SU-DHL-6 (cell line): Measurements from ENCODE around the gene KRTAP10-4.

Experiments
- H2AFZ ChIP-seq: fragments of 200-600 bp; sonication (generic); 2 replicates; pipeline ENCODE4 v1.6.1; 2014; ENCODE audit warnings: low read depth, mild to moderate bottlenecking, moderate library complexity, mixed read lengths, antibody characterized with exemption, low read length; ENCODE audit not compliant: severe bottlenecking
- H3F3A ChIP-seq: fragments of 200-600 bp; shearing (Covaris generic); 2 replicates; pipeline ENCODE4 v1.6.0; 2016; ENCODE audit warnings: antibody characterized with exemption, mild to moderate bottlenecking; ENCODE audit not compliant: insufficient read depth
- H3K27ac ChIP-seq: fragments of 200-600 bp; sonication (generic); 2 replicates; pipeline ENCODE4 v1.5.1; 2016; ENCODE audit warnings: low read depth, mild to moderate bottlenecking, low read length, moderate library complexity, mixed read lengths
- H3K27me3 ChIP-seq: fragments of 200-600 bp; sonication (generic), shearing (Covaris generic); 2 replicates; pipeline ENCODE4 v1.6.0; 2014; ENCODE audit warnings: mild to moderate bottlenecking, low read length
- H3K36me3 ChIP-seq: fragments of 200-600 bp; sonication (generic); 2 replicates; pipeline ENCODE4 v1.6.1; 2014; ENCODE audit warnings: mild to moderate bottlenecking, low read length, mixed read lengths
- H3K4me2 ChIP-seq: fragments of 300-600, 200-600 bp; shearing (Covaris generic), sonication (generic); 2 replicates; pipeline ENCODE4 v1.6.0; 2014; ENCODE audit warnings: low read length, low read depth, mild to moderate bottlenecking; ENCODE audit not compliant: poor library complexity, severe bottlenecking
- H3K4me3 ChIP-seq: fragments of 200-600 bp; sonication (generic); 2 replicates; pipeline ENCODE4 v1.5.1; 2014; ENCODE audit warnings: antibody characterized with exemption, low read length, mild to moderate bottlenecking, mixed read lengths; ENCODE audit not compliant: insufficient read depth, poor library complexity, severe bottlenecking
- H3K79me2 ChIP-seq: fragments of 200-600 bp; sonication (generic); 2 replicates; pipeline ENCODE4 v1.6.1; 2014; ENCODE audit warnings: mild to moderate bottlenecking, low read length, moderate library complexity; ENCODE audit not compliant: insufficient read depth
- H3K9ac ChIP-seq: fragments of 200-600 bp; sonication (generic); 2 replicates; pipeline ENCODE4 v1.7.0; 2014; ENCODE audit warnings: mild to moderate bottlenecking, low read length
- H3K9me2 ChIP-seq: fragments of 200-600 bp; sonication (generic); replicated peaks from 2 replicates; pipeline ENCODE4 v1.6.1; 2014; ENCODE audit warnings: low read length; ENCODE audit not compliant: insufficient read depth
- H3K9me3 ChIP-seq: fragments of 200-600 bp; sonication (generic); 2 replicates; pipeline ENCODE4 v1.6.1; 2014; ENCODE audit warnings: low read length, mixed read lengths; ENCODE audit not compliant: insufficient read depth
- H4K20me1 ChIP-seq: fragments of 200-600 bp; sonication (generic); 2 replicates; pipeline ENCODE4 v1.6.1; 2014; ENCODE audit warnings: low read depth, mild to moderate bottlenecking, antibody characterized with exemption, low read length, moderate library complexity, mixed read lengths
- EZH2phosphoT487 ChIP-seq: fragments of 200-600 bp; sonication (generic), shearing (Covaris generic); conservative IDR thresholded peaks from 2 replicates; pipeline ENCODE4 v1.6.1; 2018; ENCODE audit warnings: mild to moderate bottlenecking, antibody characterized with exemption, low read length, moderate library complexity, mixed read lengths
- TF ChIP-seq, protein P1 (sequence below): fragments of 200-600 bp; sonication (generic); IDR thresholded peaks from one replicate; pipeline ENCODE4 v1.5.1; 2017; ENCODE audit warnings: antibody characterized with exemption, mild to moderate bottlenecking, low read length, moderate library complexity; ENCODE audit not compliant: insufficient read depth, poor library complexity, severe bottlenecking

The KRTAP10-4 gene

DNA sequence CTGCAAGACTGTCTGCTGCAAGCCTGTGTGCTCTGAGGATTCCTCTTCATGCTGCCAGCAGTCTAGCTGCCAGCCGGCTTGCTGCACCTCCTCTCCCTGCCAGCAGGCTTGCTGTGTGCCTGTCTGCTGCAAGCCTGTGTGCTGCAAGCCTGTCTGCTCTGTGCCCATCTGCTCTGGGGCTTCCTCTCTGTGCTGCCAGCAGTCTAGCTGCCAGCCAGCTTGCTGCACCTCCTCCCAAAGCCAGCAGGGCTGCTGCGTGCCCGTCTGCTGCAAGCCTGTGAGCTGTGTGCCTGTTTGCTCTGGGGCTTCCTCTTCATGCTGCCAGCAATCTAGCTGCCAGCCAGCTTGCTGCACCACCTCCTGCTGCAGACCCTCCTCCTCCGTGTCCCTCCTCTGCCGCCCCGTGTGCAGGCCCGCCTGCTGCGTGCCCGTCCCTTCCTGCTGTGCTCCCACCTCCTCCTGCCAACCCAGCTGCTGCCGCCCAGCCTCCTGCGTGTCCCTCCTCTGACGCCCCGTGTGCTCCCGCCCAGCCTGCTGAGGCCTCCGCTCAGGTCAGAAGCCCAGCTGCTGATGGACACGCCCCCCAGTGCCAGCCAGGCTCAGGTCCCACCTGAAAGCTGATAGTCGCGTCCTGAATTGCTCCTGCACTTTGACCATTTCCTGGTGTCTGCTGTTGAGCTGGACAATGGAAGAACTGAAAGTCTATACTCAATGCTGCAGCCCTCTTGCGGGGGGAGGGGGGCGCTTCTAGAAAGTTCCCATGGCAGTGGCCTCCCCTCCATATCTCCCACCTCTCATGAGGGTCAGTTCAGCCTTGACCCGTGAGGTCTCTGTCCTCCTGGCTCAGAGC, 1.2 kb downstream of the KRTAP10-4 start:
- Histone ChIP-seq H3K9me3 (no peaks in the 10 kb centered on the region), H3K9me2 (no peaks in the 10 kb centered on the region), H3K36me3 (no peaks in the 10 kb centered on the region), H3K4me2 (no peak overlapping the region), H3K27me3 (no peaks in the 10 kb centered on the region), H2AFZ (no peak overlapping the region), H3K79me2 (no peaks in the 10 kb centered on the region), H3K4me3 (no peak overlapping the region), H3F3A (no peaks in the 10 kb centered on the region), H3K9ac (no peak overlapping the region), H4K20me1 (no peaks in the 10 kb centered on the region), H3K27ac (no peak overlapping the region)
- TF ChIP-seq, protein P1, sequence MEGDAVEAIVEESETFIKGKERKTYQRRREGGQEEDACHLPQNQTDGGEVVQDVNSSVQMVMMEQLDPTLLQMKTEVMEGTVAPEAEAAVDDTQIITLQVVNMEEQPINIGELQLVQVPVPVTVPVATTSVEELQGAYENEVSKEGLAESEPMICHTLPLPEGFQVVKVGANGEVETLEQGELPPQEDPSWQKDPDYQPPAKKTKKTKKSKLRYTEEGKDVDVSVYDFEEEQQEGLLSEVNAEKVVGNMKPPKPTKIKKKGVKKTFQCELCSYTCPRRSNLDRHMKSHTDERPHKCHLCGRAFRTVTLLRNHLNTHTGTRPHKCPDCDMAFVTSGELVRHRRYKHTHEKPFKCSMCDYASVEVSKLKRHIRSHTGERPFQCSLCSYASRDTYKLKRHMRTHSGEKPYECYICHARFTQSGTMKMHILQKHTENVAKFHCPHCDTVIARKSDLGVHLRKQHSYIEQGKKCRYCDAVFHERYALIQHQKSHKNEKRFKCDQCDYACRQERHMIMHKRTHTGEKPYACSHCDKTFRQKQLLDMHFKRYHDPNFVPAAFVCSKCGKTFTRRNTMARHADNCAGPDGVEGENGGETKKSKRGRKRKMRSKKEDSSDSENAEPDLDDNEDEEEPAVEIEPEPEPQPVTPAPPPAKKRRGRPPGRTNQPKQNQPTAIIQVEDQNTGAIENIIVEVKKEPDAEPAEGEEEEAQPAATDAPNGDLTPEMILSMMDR, result no peak
- no peak for TF ChIP-seq EZH2phosphoT487

DNA sequence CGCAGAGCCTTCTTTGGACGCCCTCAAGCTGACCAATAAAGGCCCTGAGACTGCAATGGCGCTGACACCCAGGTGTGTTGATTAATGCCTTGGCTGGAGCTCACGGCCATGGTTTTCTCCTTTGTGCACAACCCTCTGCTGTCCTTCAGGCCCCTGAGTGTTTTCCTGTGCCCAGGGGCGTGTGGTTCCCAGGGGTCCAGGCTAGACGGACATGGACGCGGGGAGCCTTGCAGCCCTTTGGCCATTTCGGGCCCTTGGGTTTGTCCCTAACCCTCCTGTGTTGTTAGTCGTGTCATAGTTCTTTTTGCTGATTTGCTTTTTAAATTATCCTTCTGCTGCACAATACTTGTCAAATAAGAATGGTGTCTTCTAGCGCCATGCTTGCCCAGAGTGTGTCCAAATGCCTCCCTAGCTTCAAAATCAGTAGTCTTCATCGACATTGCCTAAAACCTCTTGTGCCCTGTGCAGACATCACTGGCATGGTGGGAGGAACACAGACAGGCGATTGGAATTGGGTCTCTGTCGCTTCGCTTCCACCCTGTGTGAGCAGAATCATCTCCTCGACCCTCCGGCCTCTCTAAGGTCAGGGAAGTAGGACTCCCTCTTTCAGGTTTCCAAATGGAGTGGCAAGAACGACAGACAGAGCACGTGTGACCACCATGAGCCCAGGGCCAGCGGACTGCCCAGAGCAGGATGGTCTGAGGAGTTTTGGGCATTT, 1.9 kb downstream of the KRTAP10-4 start:
- Histone ChIP-seq H3K27me3 (no peaks in the 10 kb centered on the region), H3K4me2 (no peak overlapping the region), H3K9me3 (no peaks in the 10 kb centered on the region), H2AFZ (no peak overlapping the region), H3F3A (no peaks in the 10 kb centered on the region), H3K9me2 (no peaks in the 10 kb centered on the region), H3K4me3 (no peak overlapping the region), H3K9ac (no peak overlapping the region), H3K79me2 (no peaks in the 10 kb centered on the region), H4K20me1 (no peaks in the 10 kb centered on the region), H3K27ac (no peak overlapping the region), H3K36me3 (no peaks in the 10 kb centered on the region)
- TF ChIP-seq, protein P1, result no peak
- TF ChIP-seq EZH2phosphoT487, result no peak

DNA sequence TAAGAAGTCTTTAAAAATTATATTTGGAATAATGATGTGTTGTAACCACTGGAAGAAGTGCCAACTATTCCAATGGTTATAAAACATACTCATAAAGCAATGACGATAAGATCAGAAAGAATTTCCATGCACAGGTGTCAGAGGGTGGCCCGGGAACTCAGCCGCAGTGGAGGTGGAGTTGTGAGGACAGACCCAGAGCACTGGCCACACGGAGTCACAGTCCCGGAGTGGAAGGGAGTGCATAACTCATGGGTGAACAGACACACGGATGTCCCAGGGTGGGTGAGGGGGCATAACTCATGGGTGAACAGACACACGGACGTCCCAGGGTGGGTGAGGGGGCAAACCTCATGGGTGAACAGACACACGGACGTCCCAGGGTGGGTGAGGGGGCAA, 2.5 kb downstream of the KRTAP10-4 start:
- no peak overlapping the region for H3K9ac ChIP-seq

More for the DNA sequence above, 2.5 kb downstream of the KRTAP10-4 start:
- H2AFZ ChIP-seq, result no peak overlapping the region
- H3K27ac ChIP-seq, result no peak overlapping the region
- H3K4me3 ChIP-seq, result no peak overlapping the region
- H3K79me2 ChIP-seq, result no peaks in the 10 kb centered on the region
- H3K4me2 ChIP-seq, result no peak overlapping the region
- H3K9me2 ChIP-seq, result no peaks in the 10 kb centered on the region
- no peaks in the 10 kb centered on the region for H3K36me3 ChIP-seq
- no peaks in the 10 kb centered on the region for H4K20me1 ChIP-seq
- no peak for TF ChIP-seq EZH2phosphoT487
- TF ChIP-seq, protein P1, result no peak
- H3F3A ChIP-seq, result no peaks in the 10 kb centered on the region
- H3K27me3 ChIP-seq, result no peaks in the 10 kb centered on the region
- no peaks in the 10 kb centered on the region for H3K9me3 ChIP-seq
